ENCODE measurements around the gene MYO1B. TPM values are rescaled to one million over a fixed set of nuclear protein-coding genes. Genes with fewer than 3 reads are reported as not detected.

The MYO1B gene
- total RNA-seq, 1 experiment from 2014 or later = 43.6 TPM

DNA sequence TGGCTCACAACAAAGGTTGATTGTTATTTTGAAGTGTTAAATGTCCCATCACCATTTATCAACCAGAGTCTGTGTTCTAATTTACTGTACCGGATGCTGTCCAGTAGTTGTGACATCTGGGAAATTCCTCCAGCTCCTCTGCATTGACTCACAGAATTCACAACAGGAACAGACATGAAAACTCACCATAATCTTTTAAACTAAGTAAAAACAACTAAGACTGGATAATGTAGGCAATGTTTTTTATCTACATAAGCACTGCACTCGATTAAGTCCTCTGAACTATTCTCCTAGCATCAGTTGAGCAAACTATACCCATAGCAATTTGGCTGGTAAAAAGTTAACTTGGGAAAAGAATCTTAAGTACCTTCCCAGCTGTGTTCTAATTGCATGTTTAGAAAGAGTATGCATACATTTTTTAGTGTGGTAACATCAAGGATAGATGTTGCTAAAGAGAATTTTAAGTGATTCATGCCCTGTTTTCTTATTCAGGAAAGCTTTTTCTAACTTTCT is 42.9 kb upstream of the MYO1B start (continued):
- TF ChIP-seq, protein P1, sequence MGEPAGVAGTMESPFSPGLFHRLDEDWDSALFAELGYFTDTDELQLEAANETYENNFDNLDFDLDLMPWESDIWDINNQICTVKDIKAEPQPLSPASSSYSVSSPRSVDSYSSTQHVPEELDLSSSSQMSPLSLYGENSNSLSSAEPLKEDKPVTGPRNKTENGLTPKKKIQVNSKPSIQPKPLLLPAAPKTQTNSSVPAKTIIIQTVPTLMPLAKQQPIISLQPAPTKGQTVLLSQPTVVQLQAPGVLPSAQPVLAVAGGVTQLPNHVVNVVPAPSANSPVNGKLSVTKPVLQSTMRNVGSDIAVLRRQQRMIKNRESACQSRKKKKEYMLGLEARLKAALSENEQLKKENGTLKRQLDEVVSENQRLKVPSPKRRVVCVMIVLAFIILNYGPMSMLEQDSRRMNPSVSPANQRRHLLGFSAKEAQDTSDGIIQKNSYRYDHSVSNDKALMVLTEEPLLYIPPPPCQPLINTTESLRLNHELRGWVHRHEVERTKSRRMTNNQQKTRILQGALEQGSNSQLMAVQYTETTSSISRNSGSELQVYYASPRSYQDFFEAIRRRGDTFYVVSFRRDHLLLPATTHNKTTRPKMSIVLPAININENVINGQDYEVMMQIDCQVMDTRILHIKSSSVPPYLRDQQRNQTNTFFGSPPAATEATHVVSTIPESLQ (CRISPR knock-in tag; IDR thresholded peaks at IDR 0.05) = no peak
- TF ChIP-seq HMGA2 (CRISPR knock-in tag; IDR thresholded peaks at IDR 0.05) (no peak), NR2C2 (CRISPR knock-in tag; IDR thresholded peaks at IDR 0.05) (no peak), ELF4 (CRISPR knock-in tag; IDR thresholded peaks at IDR 0.05; ENCODE audit: low read depth) (no peak), ZNF232 (CRISPR knock-in tag; IDR thresholded peaks at IDR 0.05) (no peak), ETV6 (CRISPR knock-in tag; IDR thresholded peaks at IDR 0.05) (no peak), NFATC4 (CRISPR knock-in tag; IDR thresholded peaks at IDR 0.05) (no peak), ZNF416 (CRISPR knock-in tag; IDR thresholded peaks at IDR 0.05) (no peak), MYBL2 (CRISPR knock-in tag; IDR thresholded peaks at IDR 0.05) (no peak)
- TF ChIP-seq, protein P2, sequence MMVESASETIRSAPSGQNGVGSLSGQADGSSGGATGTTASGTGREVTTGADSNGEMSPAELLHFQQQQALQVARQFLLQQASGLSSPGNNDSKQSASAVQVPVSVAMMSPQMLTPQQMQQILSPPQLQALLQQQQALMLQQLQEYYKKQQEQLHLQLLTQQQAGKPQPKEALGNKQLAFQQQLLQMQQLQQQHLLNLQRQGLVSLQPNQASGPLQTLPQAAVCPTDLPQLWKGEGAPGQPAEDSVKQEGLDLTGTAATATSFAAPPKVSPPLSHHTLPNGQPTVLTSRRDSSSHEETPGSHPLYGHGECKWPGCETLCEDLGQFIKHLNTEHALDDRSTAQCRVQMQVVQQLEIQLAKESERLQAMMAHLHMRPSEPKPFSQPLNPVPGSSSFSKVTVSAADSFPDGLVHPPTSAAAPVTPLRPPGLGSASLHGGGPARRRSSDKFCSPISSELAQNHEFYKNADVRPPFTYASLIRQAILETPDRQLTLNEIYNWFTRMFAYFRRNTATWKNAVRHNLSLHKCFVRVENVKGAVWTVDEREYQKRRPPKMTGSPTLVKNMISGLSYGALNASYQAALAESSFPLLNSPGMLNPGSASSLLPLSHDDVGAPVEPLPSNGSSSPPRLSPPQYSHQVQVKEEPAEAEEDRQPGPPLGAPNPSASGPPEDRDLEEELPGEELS (CRISPR knock-in tag; IDR thresholded peaks at IDR 0.05) = no peak
- TF ChIP-seq, protein P3, sequence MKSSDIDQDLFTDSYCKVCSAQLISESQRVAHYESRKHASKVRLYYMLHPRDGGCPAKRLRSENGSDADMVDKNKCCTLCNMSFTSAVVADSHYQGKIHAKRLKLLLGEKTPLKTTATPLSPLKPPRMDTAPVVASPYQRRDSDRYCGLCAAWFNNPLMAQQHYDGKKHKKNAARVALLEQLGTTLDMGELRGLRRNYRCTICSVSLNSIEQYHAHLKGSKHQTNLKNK (CRISPR knock-in tag; IDR thresholded peaks at IDR 0.05) = no peak

DNA sequence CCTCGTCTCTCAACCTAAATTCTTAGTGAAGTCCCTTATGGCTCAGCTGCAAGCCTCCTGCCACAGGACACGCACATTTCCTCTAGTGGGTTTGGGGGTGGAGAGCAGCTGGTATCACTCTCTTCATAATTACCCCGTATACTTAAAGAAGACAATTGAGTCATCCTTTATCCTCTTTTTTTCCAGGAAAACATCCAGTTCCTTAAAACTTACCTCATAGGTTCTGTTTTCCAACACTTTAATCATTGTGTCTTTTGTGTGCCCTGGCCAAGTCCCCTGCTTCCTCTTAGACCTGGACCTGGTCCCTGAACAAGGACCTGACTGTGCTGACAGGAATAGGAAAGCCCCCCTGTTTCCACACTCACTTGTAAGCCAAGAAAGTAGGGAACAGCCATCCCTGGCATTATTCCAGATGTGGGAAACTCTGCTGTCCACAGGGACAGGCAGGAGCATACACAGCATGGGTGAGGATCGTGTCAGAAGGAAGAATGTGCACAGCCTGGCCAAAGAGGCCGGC is 42.3 kb upstream of the MYO1B start:
- TF ChIP-seq JAZF1 (CRISPR knock-in tag; IDR thresholded peaks at IDR 0.05) = no peak
- ChIA-PET CTCF (interaction anchor here (1.1 kb wide), 1 partner anchor 151 kb away, joined by 3 read pairs; no protein-coding TSS in a partner anchor), POLR2A (no interaction called here)
- no peak overlapping the region for H3K27ac Mint-ChIP-seq
- H3K9me3 Mint-ChIP-seq = peaks cover 8% of the 10 kb centered on the region
- peaks cover 9% of the 10 kb centered on the region for H3K4me1 Mint-ChIP-seq
- H3K27me3 Mint-ChIP-seq (ENCODE audit: low read depth) = no peaks in the 10 kb centered on the region
- no peak for DNase-seq (ENCODE audit: low spot score)
- ATAC-seq = no peak
- no peak overlapping the region for H3K4me3 Mint-ChIP-seq
- no peaks in the 10 kb centered on the region for H3K36me3 Mint-ChIP-seq

DNA sequence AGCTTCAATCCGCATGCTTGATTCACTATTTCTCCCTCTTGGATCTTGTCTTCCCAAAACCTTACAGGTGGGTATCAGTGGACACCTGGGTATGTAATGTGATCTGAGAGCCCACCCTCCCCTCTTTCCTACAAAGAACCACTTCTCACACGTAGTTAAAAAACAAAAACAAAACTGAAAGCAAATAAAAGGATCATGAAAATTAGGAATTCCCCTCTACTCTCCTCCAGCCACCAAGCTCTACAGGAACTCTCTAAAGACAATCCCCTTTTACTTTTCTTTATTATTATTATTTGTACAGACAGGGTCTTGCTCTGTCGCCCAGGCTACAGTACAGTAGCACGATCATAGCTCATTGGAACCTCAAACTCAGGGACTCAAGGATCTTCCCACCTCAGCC is 40.8 kb upstream of the MYO1B start:
- no peaks in the 10 kb centered on the region for H3K36me3 Mint-ChIP-seq
- H3K27me3 Mint-ChIP-seq (ENCODE audit: low read depth) = no peaks in the 10 kb centered on the region
- ATAC-seq = no peak
- CTCF ChIA-PET = no interaction called here
- DNase-seq (ENCODE audit: low spot score) = no peak
- no peak overlapping the region for H3K27ac Mint-ChIP-seq
- H3K9me3 Mint-ChIP-seq = peaks cover 3% of the 10 kb centered on the region; the same call in 1 of the 2 replicates
- H3K4me1 Mint-ChIP-seq = peaks cover 9% of the 10 kb centered on the region
- H3K4me3 Mint-ChIP-seq = no peak overlapping the region
- POLR2A ChIA-PET = no interaction called here
- TF ChIP-seq, protein P4, sequence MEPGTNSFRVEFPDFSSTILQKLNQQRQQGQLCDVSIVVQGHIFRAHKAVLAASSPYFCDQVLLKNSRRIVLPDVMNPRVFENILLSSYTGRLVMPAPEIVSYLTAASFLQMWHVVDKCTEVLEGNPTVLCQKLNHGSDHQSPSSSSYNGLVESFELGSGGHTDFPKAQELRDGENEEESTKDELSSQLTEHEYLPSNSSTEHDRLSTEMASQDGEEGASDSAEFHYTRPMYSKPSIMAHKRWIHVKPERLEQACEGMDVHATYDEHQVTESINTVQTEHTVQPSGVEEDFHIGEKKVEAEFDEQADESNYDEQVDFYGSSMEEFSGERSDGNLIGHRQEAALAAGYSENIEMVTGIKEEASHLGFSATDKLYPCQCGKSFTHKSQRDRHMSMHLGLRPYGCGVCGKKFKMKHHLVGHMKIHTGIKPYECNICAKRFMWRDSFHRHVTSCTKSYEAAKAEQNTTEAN (CRISPR knock-in tag; IDR thresholded peaks at IDR 0.05) = no peak
- TF ChIP-seq, protein P5, sequence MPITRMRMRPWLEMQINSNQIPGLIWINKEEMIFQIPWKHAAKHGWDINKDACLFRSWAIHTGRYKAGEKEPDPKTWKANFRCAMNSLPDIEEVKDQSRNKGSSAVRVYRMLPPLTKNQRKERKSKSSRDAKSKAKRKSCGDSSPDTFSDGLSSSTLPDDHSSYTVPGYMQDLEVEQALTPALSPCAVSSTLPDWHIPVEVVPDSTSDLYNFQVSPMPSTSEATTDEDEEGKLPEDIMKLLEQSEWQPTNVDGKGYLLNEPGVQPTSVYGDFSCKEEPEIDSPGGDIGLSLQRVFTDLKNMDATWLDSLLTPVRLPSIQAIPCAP (CRISPR knock-in tag; IDR thresholded peaks at IDR 0.05) = no peak
- TF ChIP-seq, protein P6, sequence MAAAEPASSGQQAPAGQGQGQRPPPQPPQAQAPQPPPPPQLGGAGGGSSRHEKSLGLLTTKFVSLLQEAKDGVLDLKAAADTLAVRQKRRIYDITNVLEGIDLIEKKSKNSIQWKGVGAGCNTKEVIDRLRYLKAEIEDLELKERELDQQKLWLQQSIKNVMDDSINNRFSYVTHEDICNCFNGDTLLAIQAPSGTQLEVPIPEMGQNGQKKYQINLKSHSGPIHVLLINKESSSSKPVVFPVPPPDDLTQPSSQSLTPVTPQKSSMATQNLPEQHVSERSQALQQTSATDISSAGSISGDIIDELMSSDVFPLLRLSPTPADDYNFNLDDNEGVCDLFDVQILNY (CRISPR knock-in tag; IDR thresholded peaks at IDR 0.05) = no peak
- TF ChIP-seq GABPB1 (CRISPR knock-in tag; IDR thresholded peaks at IDR 0.05) = no peak
- TF ChIP-seq, protein P7, sequence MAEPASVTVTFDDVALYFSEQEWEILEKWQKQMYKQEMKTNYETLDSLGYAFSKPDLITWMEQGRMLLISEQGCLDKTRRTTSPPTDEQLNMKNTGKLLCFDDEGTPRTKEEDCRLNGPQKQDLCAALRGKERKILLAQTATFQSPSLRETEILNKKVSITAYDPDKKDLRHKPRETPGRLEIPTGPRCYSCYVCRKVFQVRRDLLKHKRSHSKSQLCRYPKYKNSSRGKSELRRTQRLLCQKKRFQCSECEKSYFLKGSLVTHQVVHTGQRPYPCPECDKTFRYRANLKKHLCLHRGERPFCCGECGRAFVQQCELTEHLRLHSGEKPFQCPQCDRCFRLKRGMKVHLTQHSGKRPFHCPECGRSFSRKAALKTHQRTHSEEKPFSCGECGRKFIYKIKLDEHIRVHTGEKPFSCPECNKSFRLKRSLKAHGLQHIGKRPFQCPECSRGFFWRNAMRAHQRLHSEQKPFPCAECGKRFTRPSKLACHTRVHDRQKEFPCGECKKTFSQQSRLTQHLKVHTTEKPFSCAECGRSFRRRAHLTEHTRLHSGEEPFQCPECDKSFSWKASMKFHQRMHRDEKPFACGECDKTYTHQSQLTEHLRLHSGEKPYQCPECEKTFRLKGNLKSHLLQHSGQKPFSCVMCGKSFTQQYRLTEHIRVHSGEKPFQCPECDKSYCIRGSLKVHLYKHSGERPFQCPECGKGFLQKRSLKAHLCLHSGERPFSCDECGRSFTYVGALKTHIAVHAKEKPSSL (CRISPR knock-in tag; conservative IDR thresholded peaks at IDR 0.05) = no peak
- no peak for TF ChIP-seq NR3C1 (CRISPR knock-in tag; conservative IDR thresholded peaks at IDR 0.05; ENCODE audit: low read depth)
- TF ChIP-seq GRHL2 (CRISPR knock-in tag; IDR thresholded peaks at IDR 0.05; ENCODE audit: insufficient replicate concordance, severe bottlenecking) = no peak
- TF ChIP-seq, protein P8, sequence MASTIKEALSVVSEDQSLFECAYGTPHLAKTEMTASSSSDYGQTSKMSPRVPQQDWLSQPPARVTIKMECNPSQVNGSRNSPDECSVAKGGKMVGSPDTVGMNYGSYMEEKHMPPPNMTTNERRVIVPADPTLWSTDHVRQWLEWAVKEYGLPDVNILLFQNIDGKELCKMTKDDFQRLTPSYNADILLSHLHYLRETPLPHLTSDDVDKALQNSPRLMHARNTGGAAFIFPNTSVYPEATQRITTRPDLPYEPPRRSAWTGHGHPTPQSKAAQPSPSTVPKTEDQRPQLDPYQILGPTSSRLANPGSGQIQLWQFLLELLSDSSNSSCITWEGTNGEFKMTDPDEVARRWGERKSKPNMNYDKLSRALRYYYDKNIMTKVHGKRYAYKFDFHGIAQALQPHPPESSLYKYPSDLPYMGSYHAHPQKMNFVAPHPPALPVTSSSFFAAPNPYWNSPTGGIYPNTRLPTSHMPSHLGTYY (CRISPR knock-in tag; IDR thresholded peaks at IDR 0.05) = no peak
- TF ChIP-seq GTF2I (CRISPR knock-in tag; conservative IDR thresholded peaks at IDR 0.05) = no peak
- TF ChIP-seq ZNF396 (CRISPR knock-in tag; IDR thresholded peaks at IDR 0.05; ENCODE audit: borderline replicate concordance) = no peak
- TF ChIP-seq NFE2L1 (CRISPR knock-in tag; IDR thresholded peaks at IDR 0.05) = no peak
